ENCODE data around the gene BTG3. TPM values are rescaled to one million over a fixed set of nuclear protein-coding genes. Genes with fewer than 3 reads are reported as not detected.

Gene BTG3
- total RNA-seq (2022; extraction: Qiagen RNA extraction; ENCODE audit: low read depth) = 25.6 to 33.1 TPM (median 31.4 TPM) in 5 replicates

GRCh38 chr21:17612565-17613241 lies at the start of gene BTG3:
Gene BTG3, minus strand, starts transcription at chr21:17612901. Its CDS starts 3,757 bp downstream, at chr21:17609144.

Other genes with a start within 250 kb of the BTG3 start
- gene CXADR, start 99.9 kb downstream of the BTG3 start, total RNA-seq (2022; extraction: Qiagen RNA extraction; ENCODE audit: low read depth) = 7.3 to 11.2 TPM (median 9.0 TPM) in 5 replicates
- gene C21orf91, start 206.5 kb upstream of the BTG3 start, total RNA-seq (2022; extraction: Qiagen RNA extraction; ENCODE audit: low read depth) = 1.8 to 3.3 TPM (median 2.1 TPM) in 5 replicates